ENCODE results near the gene NTRK3.

DNA sequence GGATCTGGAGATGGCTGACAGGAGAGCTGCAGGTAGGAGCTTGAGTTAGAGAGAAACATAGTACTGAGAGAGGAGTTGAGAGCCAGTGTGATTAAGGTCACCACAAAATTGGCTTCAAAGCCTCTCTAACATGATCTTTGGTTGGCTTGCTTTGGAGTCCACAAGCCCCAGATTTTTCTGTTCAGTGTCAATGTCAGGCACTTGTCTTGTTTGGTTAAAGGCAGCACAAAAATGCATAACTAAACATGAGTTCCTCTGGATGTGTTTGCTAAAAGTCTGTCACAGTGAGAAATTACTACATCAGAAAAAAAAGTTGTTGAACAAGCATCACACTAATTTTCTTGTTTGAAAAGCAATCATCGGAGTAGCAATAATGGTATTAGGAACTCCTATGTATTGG is 440.5 kb downstream of the NTRK3 start:
- TF ChIP-seq, protein P1, sequence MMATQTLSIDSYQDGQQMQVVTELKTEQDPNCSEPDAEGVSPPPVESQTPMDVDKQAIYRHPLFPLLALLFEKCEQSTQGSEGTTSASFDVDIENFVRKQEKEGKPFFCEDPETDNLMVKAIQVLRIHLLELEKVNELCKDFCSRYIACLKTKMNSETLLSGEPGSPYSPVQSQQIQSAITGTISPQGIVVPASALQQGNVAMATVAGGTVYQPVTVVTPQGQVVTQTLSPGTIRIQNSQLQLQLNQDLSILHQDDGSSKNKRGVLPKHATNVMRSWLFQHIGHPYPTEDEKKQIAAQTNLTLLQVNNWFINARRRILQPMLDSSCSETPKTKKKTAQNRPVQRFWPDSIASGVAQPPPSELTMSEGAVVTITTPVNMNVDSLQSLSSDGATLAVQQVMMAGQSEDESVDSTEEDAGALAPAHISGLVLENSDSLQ (IDR thresholded peaks at IDR 0.05), result no peak
- no peak for TF ChIP-seq SP1 (IDR thresholded peaks at IDR 0.05)
- TF ChIP-seq FOXA1 (IDR thresholded peaks at IDR 0.05), result no peak
- TF ChIP-seq ARNT (IDR thresholded peaks at IDR 0.05), result no peak
- no peak for TF ChIP-seq ELF4 (IDR thresholded peaks at IDR 0.05)
- TF ChIP-seq NFRKB (IDR thresholded peaks at IDR 0.05), result no peak
- TF ChIP-seq L3MBTL2 (conservative IDR thresholded peaks at IDR 0.05), result no peak
- no peak for TF ChIP-seq TARDBP (IDR thresholded peaks at IDR 0.05)

Data from HEK293T (cell line).